Smooth muscle cell (in vitro differentiated cells): ENCODE data around the gene MBTPS1. TPM values are rescaled to one million over a fixed set of nuclear protein-coding genes. Genes with fewer than 3 reads are reported as not detected.

ENCODE experiments used
- DNase-seq: peaks from one replicate; lab custom pipeline; 2025; ENCODE audit not compliant: unreplicated experiment; lab: John Stamatoyannopoulos, UW
- H2AFZ ChIP-seq: fragments of 200-600 bp; sonication (generic); 2 replicates; pipeline ENCODE4 v1.6.0; 2016; ENCODE audit warnings: antibody characterized with exemption, low read depth, mild to moderate bottlenecking
- H3F3A ChIP-seq: fragments of 200-600 bp; sonication (generic); 2 replicates; pipeline ENCODE4 v1.6.0; 2017; ENCODE audit warnings: antibody characterized with exemption, low read depth
- H3K27ac ChIP-seq: fragments of 200-600 bp; sonication (generic); 2 replicates; pipeline ENCODE4 v1.5.1; 2016; ENCODE audit warnings: low read depth, mild to moderate bottlenecking
- H3K27me3 ChIP-seq: fragments of 200-600 bp; sonication (generic); 2 replicates; pipeline ENCODE4 v1.6.1; 2016; ENCODE audit warnings: low read depth, mild to moderate bottlenecking
- H3K36me3 ChIP-seq: fragments of 200-600 bp; sonication (generic); 2 replicates; pipeline ENCODE4 v1.5.1; 2016; ENCODE audit warnings: low read depth
- H3K4me1 ChIP-seq: fragments of 200-600 bp; sonication (generic); 2 replicates; pipeline ENCODE4 v1.5.1; 2016; ENCODE audit warnings: low read depth
- H3K4me2 ChIP-seq: fragments of 200-600 bp; sonication (generic); 2 replicates; pipeline ENCODE4 v1.6.0; 2016; ENCODE audit warnings: mild to moderate bottlenecking
- H3K4me3 ChIP-seq: fragments of 200-600 bp; sonication (generic); 2 replicates; pipeline ENCODE4 v1.5.1; 2016; ENCODE audit warnings: mild to moderate bottlenecking
- H3K79me2 ChIP-seq: fragments of 200-600 bp; sonication (generic); 2 replicates; pipeline ENCODE4 v1.6.0; 2016; ENCODE audit warnings: low read depth, mild to moderate bottlenecking
- H3K9ac ChIP-seq: fragments of 200-600 bp; sonication (generic); 2 replicates; pipeline ENCODE4 v1.6.0; 2016; ENCODE audit warnings: low read depth
- H3K9me3 ChIP-seq: fragments of 200-600 bp; sonication (generic); replicated peaks from 2 replicates; pipeline ENCODE4 v1.5.1; 2016; ENCODE audit warnings: low read depth
- H4K20me1 ChIP-seq: fragments of 200-600 bp; sonication (generic); 2 replicates; pipeline ENCODE4 v1.6.0; 2016; ENCODE audit warnings: low read depth
- WGBS: methylation state at CpG from one replicate; pipeline ENCODE4 v1.1.7; 2016; ENCODE audit warnings: low lambda C conversion rate; 5-methylcytosine and 5-hydroxymethylcytosine counted together
- polyA plus RNA-seq: library from polyadenylated mRNA; unstranded; fragments of >200 nt; fragmentation: Nextera tagmentation; extraction: Ambion mirVana; gene quantifications from 2 replicates; pipeline ENCODE4 v1.2.1, GENCODE V29; 2016
- total RNA-seq: library from RNA; depleted of rRNA; stranded (reverse); fragments of >200 nt; gene quantifications from 2 replicates; pipeline ENCODE4 v1.2.3, GENCODE V29; 2014
- TF ChIP-seq, protein P1 (sequence below): fragments of 200-600 bp; sonication (generic); IDR thresholded peaks from 2 replicates; pipeline ENCODE4 v1.5.1; 2017; ENCODE audit warnings: borderline replicate concordance, mild to moderate bottlenecking, antibody characterized with exemption; ENCODE audit not compliant: insufficient read depth, poor library complexity, severe bottlenecking

The MBTPS1 gene
- total and polyA plus RNA-seq, 2 experiments from 2014 or later = 51.9 to 68.9 TPM

DNA sequence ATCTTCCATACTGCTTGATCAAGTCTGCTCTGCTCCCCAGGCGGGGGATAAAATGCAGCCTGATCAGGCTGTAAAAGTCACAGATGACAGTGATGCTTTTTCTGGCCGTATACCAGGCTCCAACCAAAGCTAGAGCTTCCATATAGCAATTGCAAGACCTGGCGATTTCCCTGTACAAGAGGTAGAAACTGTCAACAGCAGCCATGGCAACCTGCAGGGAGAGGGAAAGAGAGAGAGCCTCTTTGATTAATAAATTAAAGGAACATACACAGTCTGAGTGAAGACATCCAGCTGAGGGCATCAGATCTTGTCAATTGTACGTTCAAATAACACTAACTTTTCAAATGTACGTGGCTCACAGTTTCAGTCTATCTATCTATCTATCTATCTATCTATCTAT, 14.4 kb upstream of the MBTPS1 start:
- no peak overlapping the region for H3K4me2 ChIP-seq
- no peak for DNase-seq
- peaks cover 11% of the 10 kb centered on the region for H3K79me2 ChIP-seq
- no peak overlapping the region for H3K4me3 ChIP-seq
- no peak overlapping the region for H3K27ac ChIP-seq
- H3K36me3 ChIP-seq = no peaks in the 10 kb centered on the region
- H3F3A ChIP-seq = no peaks in the 10 kb centered on the region
- TF ChIP-seq, protein P1, sequence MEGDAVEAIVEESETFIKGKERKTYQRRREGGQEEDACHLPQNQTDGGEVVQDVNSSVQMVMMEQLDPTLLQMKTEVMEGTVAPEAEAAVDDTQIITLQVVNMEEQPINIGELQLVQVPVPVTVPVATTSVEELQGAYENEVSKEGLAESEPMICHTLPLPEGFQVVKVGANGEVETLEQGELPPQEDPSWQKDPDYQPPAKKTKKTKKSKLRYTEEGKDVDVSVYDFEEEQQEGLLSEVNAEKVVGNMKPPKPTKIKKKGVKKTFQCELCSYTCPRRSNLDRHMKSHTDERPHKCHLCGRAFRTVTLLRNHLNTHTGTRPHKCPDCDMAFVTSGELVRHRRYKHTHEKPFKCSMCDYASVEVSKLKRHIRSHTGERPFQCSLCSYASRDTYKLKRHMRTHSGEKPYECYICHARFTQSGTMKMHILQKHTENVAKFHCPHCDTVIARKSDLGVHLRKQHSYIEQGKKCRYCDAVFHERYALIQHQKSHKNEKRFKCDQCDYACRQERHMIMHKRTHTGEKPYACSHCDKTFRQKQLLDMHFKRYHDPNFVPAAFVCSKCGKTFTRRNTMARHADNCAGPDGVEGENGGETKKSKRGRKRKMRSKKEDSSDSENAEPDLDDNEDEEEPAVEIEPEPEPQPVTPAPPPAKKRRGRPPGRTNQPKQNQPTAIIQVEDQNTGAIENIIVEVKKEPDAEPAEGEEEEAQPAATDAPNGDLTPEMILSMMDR = no peak
- H3K27me3 ChIP-seq = no peaks in the 10 kb centered on the region
- 87% methylated on average over 5 of the region's 5 CpGs for WGBS
- H3K9me3 ChIP-seq = no peaks in the 10 kb centered on the region
- H2AFZ ChIP-seq = no peak overlapping the region
- no peak overlapping the region for H3K9ac ChIP-seq
- H4K20me1 ChIP-seq = peaks cover 22% of the 10 kb centered on the region
- peaks cover 13% of the 10 kb centered on the region for H3K4me1 ChIP-seq

DNA sequence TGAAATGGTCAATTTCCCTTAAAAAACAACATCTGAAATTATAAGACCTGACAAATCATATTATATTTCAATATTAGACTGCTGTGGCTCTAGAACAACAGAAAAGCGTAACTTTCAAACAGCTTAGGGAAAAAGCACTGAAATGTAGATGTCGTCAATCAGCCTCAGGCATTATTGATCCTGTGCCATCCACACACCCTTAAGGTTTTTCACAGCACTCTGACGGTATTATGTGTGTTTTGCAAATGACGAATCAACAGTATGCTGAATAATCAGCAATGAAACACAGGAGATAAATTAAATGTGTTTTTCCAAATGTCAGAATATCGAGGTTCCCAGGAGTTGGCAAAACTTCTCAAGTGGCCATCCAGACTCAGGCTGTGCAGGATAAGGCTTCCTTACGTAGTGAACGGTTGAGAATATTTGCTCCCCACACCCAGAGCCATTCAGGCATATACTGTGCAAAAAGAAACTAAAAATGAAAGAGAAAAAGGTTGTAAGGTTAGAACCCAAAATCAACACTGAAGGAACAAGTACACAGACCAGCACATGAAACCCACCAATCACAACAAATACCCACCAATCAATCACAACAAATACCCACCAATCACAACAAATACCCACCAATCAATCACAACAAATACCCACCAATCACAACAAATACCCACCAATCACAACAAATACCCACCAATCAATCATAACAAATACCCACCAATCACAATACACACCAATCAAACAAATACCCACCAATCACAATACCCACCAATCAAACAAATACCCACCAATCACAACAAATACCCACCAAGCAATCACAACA, 7.7 kb upstream of the MBTPS1 start:
- Histone ChIP-seq H3K4me3 (no peak overlapping the region), H3F3A (no peaks in the 10 kb centered on the region), H2AFZ (no peak overlapping the region), H3K4me1 (no peaks in the 10 kb centered on the region), H3K27me3 (no peaks in the 10 kb centered on the region), H3K27ac (no peak overlapping the region), H3K9me3 (no peaks in the 10 kb centered on the region), H3K9ac (no peak overlapping the region), H3K36me3 (peaks cover 3% of the 10 kb centered on the region), H4K20me1 (no peaks in the 10 kb centered on the region), H3K4me2 (no peak overlapping the region), H3K79me2 (no peaks in the 10 kb centered on the region)
- 97% methylated on average over 7 of the region's 7 CpGs for WGBS
- DNase-seq = no peak
- TF ChIP-seq, protein P1 = no peak

DNA sequence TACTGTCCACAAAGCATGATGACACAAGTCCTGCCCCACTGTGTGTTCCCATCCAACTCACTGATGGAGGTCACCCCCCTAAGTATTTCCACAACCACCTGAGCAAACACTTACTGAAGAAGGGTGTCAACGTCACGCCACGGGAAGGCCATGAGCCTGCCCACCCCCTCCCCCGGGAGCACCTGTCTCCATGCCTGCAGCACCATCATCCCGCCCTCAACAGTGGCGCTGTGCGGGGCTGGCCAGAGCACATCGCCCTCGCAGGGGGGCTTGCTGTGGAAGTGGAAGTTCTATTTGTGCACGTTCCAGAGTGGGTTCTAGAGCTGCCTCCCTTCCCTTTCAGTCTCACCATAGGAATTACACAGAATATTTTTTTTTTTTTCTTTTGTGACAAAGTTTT, 4.3 kb upstream of the MBTPS1 start:
- WGBS = 93% methylated on average over 10 of the region's 10 CpGs
- Histone ChIP-seq H3K27ac (no peak overlapping the region), H3K27me3 (no peaks in the 10 kb centered on the region), H3K4me3 (no peak overlapping the region), H3K4me1 (no peaks in the 10 kb centered on the region), H4K20me1 (no peaks in the 10 kb centered on the region), H3F3A (peaks cover 5% of the 10 kb centered on the region), H3K79me2 (peaks cover 3% of the 10 kb centered on the region), H3K36me3 (peaks cover 3% of the 10 kb centered on the region), H3K4me2 (no peak overlapping the region), H3K9me3 (no peaks in the 10 kb centered on the region), H2AFZ (no peak overlapping the region), H3K9ac (no peak overlapping the region)
- TF ChIP-seq, protein P1 = no peak
- DNase-seq = no peak

- Histone ChIP-seq H3F3A (peaks cover 5% of the 10 kb centered on the region), H3K4me3 (no peak overlapping the region), H2AFZ (no peak overlapping the region), H4K20me1 (no peaks in the 10 kb centered on the region), H3K4me2 (no peak overlapping the region), H3K9me3 (no peaks in the 10 kb centered on the region), H3K4me1 (peaks cover 9% of the 10 kb centered on the region), H3K27ac (no peak overlapping the region), H3K79me2 (peaks cover 13% of the 10 kb centered on the region), H3K27me3 (no peaks in the 10 kb centered on the region), H3K36me3 (peaks cover 3% of the 10 kb centered on the region), H3K9ac (no peak overlapping the region)
- TF ChIP-seq, protein P1 = no peak
- 92% methylated on average over 5 of the region's 5 CpGs for WGBS
- no peak for DNase-seq
Measured at GRCh38 chr16:84120023-84120422, 3.3 kb upstream of the MBTPS1 start.
